ENCODE data around the gene WWOX. TPM values are rescaled to one million over a fixed set of nuclear protein-coding genes. Genes with fewer than 3 reads are reported as not detected.

Gene WWOX
- total RNA-seq, 1 donor from 2014 or later, result 19.1 TPM

- no peak for DNase-seq (ENCODE audit: extremely low read depth, low read depth, low spot score)
Measured at GRCh38 chr16:78256686-78257375, 157.4 kb downstream of the WWOX start.

GRCh38 chr16:78257376-78257728, 157.9 kb downstream of the WWOX start:
- DNase-seq (ENCODE audit: extremely low read depth, low read depth, low spot score), result no peak

GRCh38 chr16:78258375-78259065, 159.1 kb downstream of the WWOX start:
- no peak for DNase-seq (ENCODE audit: extremely low read depth, low read depth, low spot score)

GRCh38 chr16:78259873-78260272, 160.4 kb downstream of the WWOX start:
- DNase-seq (ENCODE audit: extremely low read depth, low read depth, low spot score), result no peak

GRCh38 chr16:78264642-78265041, 165.2 kb downstream of the WWOX start:
- DNase-seq (ENCODE audit: extremely low read depth, low read depth, low spot score), result no peak

- no peak for DNase-seq (ENCODE audit: extremely low read depth, low read depth, low spot score)
Measured at GRCh38 chr16:78269256-78269655, 169.8 kb downstream of the WWOX start.

- DNase-seq (ENCODE audit: extremely low read depth, low read depth, low spot score), result no peak
Measured at GRCh38 chr16:78271981-78272380, 172.5 kb downstream of the WWOX start.

GRCh38 chr16:78274771-78275170, 175.3 kb downstream of the WWOX start:
- DNase-seq (ENCODE audit: extremely low read depth, low read depth, low spot score), result no peak

- no peak for DNase-seq (ENCODE audit: extremely low read depth, low read depth, low spot score)
Measured at GRCh38 chr16:78275420-78275819, 176.0 kb downstream of the WWOX start.

GRCh38 chr16:78277321-78278055, 178.0 kb downstream of the WWOX start:
- DNase-seq (ENCODE audit: extremely low read depth, low read depth, low spot score), result no peak

- DNase-seq (ENCODE audit: extremely low read depth, low read depth, low spot score), result no peak
Measured at GRCh38 chr16:78278056-78278450, 178.6 kb downstream of the WWOX start.

- DNase-seq (ENCODE audit: extremely low read depth, low read depth, low spot score), result no peak
Measured at GRCh38 chr16:78281115-78281514, 181.7 kb downstream of the WWOX start.

- DNase-seq (ENCODE audit: extremely low read depth, low read depth, low spot score), result no peak
Measured at GRCh38 chr16:78283548-78284251, 184.2 kb downstream of the WWOX start.

GRCh38 chr16:78284326-78284725, 184.9 kb downstream of the WWOX start:
- DNase-seq (ENCODE audit: extremely low read depth, low read depth, low spot score), result no peak

- no peak for DNase-seq (ENCODE audit: extremely low read depth, low read depth, low spot score)
Measured at GRCh38 chr16:78284957-78285434, 185.5 kb downstream of the WWOX start.

GRCh38 chr16:78285437-78285922, 186.0 kb downstream of the WWOX start:
- no peak for DNase-seq (ENCODE audit: extremely low read depth, low read depth, low spot score)

- DNase-seq (ENCODE audit: extremely low read depth, low read depth, low spot score), result no peak
Measured at GRCh38 chr16:78286065-78286464, 186.6 kb downstream of the WWOX start.

- DNase-seq (ENCODE audit: extremely low read depth, low read depth, low spot score), result no peak
Measured at GRCh38 chr16:78288888-78289287, 189.4 kb downstream of the WWOX start.

- DNase-seq (ENCODE audit: extremely low read depth, low read depth, low spot score), result no peak
Measured at GRCh38 chr16:78289373-78289772, 189.9 kb downstream of the WWOX start.

- no peak for DNase-seq (ENCODE audit: extremely low read depth, low read depth, low spot score)
Measured at GRCh38 chr16:78289844-78290277, 190.4 kb downstream of the WWOX start.

GRCh38 chr16:78290395-78290794, 190.9 kb downstream of the WWOX start:
- DNase-seq (ENCODE audit: extremely low read depth, low read depth, low spot score), result no peak
